CD4-positive, alpha-beta T cell treated with Interleukin-6 for 4 hours (primary cell): ENCODE measurements around the gene CEACAM16.
A peak's percentile ranks its signal among the peaks of the same experiment; 100 is the strongest.
"Not testable (repeated sequence)": the region's sequence is repeated elsewhere in the genome, so short reads cannot be mapped to it uniquely, and the experiment has no call there.

Source experiments
- DNase-seq: peaks from one replicate; pipeline ENCODE4 v3.0.0-alpha.2; 2020; ENCODE audit warnings: mixed read lengths

The CEACAM16 gene

GRCh38 chr19:44698492-44699201 lies at the start of gene CEACAM16:
Gene CEACAM16 (plus strand): TSS chr19:44699151. CDS start chr19:44701457, 2,306 bp downstream.
- no peak for DNase-seq

- DNase-seq: no peak
Observed at GRCh38 chr19:44649578-44650145, 49.3 kb upstream of the CEACAM16 start.

GRCh38 chr19:44653343-44653742 lies 45.6 kb upstream of the CEACAM16 start:
- no peak for DNase-seq

- peak; percentile 70 for DNase-seq
Observed at GRCh38 chr19:44653977-44654774, 44.8 kb upstream of the CEACAM16 start.

- DNase-seq: peak; percentile 69
Observed at GRCh38 chr19:44657211-44657921, 41.6 kb upstream of the CEACAM16 start.

- no peak for DNase-seq
Observed at GRCh38 chr19:44658069-44658733, 40.8 kb upstream of the CEACAM16 start.

GRCh38 chr19:44660081-44660480 lies 38.9 kb upstream of the CEACAM16 start:
- no peak for DNase-seq

- DNase-seq: no peak
Observed at GRCh38 chr19:44661205-44661604, 37.7 kb upstream of the CEACAM16 start.

GRCh38 chr19:44661904-44662303 lies 37.0 kb upstream of the CEACAM16 start:
- DNase-seq: no peak

GRCh38 chr19:44662691-44663385 lies 36.1 kb upstream of the CEACAM16 start:
- no peak for DNase-seq

GRCh38 chr19:44663996-44664395 lies 35.0 kb upstream of the CEACAM16 start:
- no peak for DNase-seq

GRCh38 chr19:44664976-44665375 lies 34.0 kb upstream of the CEACAM16 start:
- DNase-seq: no peak

GRCh38 chr19:44666852-44667556 lies 31.9 kb upstream of the CEACAM16 start:
- no peak for DNase-seq

GRCh38 chr19:44668985-44669764 lies 29.8 kb upstream of the CEACAM16 start:
- no peak for DNase-seq

GRCh38 chr19:44670027-44670426 lies 28.9 kb upstream of the CEACAM16 start:
- DNase-seq: not testable (repeated sequence)

GRCh38 chr19:44671400-44671799 lies 27.6 kb upstream of the CEACAM16 start, which contains the start of gene CEACAM19:
Gene CEACAM19 (plus strand): TSS chr19:44671482. CDS start chr19:44671932, 450 bp downstream.
- no peak for DNase-seq

- no peak for DNase-seq
Observed at GRCh38 chr19:44672226-44672625, 26.7 kb upstream of the CEACAM16 start.

GRCh38 chr19:44673510-44673909 lies 25.4 kb upstream of the CEACAM16 start:
- no peak for DNase-seq

GRCh38 chr19:44675521-44675920 lies 23.4 kb upstream of the CEACAM16 start:
- DNase-seq: no peak
